Right atrium auricular region (tissue), 2 donors: ENCODE data around the gene SIDT2. TPM values are rescaled to one million over a fixed set of nuclear protein-coding genes. Genes with fewer than 3 reads are reported as not detected.

Experiments used
- DNase-seq: peaks from one replicate; pipeline ENCODE4 v3.0.0-alpha.2; 2019; ENCODE audit warnings: low spot score
- H3K27ac ChIP-seq, 2 donors: fragments of 200-600 bp; sonication (generic); 1 replicate in 1 of 2; 2 replicates in 1 of 2; pipeline ENCODE4 v1.5.1; 2016 to 2019
- H3K27me3 ChIP-seq, 2 donors: fragments of 200-600 bp; sonication (generic); one replicate each; pipeline versions ENCODE4 v1.5.1 to v1.6.0; 2017 to 2019
- H3K36me3 ChIP-seq: fragments of 200-600 bp; sonication (generic); one replicate; pipeline ENCODE4 v1.5.1; 2016
- H3K4me1 ChIP-seq, 2 donors: fragments of 200-600 bp; sonication (generic); one replicate each; pipeline versions ENCODE4 v1.5.1 to v1.6.0; 2017 to 2019
- H3K4me3 ChIP-seq, 2 donors: fragments of 200-600 bp; sonication (generic); 1 replicate in 1 of 2; 2 replicates in 1 of 2; pipeline ENCODE4 v1.5.1; 2017 to 2019; ENCODE audit warnings: mild to moderate bottlenecking in 1 of 2, moderate library complexity in 1 of 2
- H3K9me3 ChIP-seq, 2 donors: fragments of 200-600 bp; sonication (generic); one replicate each; pipeline ENCODE4 v1.5.1; 2019
- total RNA-seq, 2 donors: library from RNA; depleted of rRNA; stranded (reverse); fragments of >200 nt; gene quantifications; one replicate each; pipeline ENCODE4 v1.1.0, GENCODE V29; 2016
- TF ChIP-seq, protein P1 (sequence below), 2 donors: fragments of 200-600 bp; sonication (generic); IDR thresholded peaks; one replicate each; pipeline ENCODE4 v1.5.1; 2019; ENCODE audit warnings: antibody characterized with exemption in 2 of 2

Gene SIDT2
- total RNA-seq, 2 donors from 2014 or later = 19.1 to 33.0 TPM

DNA sequence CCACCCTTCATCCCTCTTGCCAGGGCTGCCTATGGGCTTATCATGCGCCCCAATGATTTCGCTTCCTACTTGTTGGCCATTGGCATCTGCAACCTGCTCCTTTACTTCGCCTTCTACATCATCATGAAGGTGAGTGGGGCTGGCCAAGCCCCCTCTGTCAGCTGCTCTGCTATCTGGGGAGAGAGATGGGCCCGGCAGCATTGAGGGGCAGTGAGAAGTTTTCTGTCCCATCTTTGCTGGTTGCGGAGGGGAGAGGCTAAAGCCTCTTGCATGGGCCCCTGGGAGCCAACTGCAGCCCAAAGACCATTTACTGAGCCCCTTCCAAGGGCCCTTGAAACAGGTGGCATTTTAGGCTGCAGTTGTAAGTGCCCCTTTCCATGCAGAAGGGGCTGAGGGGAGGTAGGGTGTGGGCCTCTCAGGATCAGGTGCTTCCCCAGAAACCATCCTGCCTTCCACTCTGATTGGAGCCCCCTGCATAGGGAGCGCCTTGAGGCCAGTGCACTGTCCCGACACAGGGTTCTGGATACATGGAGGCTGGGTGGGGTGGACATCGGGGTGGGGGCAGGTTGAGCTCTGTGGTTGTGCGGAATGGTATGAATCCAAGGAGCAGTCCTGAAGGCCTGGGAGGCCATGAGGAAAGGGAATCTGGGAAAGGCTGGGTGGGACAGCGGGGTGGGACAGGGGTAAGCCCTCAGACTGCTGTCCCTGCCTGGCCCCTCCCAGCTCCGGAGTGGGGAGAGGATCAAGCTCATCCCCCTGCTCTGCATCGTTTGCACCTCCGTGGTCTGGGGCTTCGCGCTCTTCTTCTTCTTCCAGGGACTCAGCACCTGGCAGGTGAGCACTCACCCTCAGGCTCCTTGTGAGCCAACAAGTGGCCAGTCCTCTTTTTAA, 14.8 kb downstream of the SIDT2 start:
- H3K4me3 ChIP-seq = no peak overlapping the region
- no peak for DNase-seq
- peaks cover 0 to 13% of the 10 kb centered on the region in 2 donors for H3K4me1 ChIP-seq
- H3K27ac ChIP-seq = no peak overlapping the region
- H3K36me3 ChIP-seq = peaks cover 66% of the 10 kb centered on the region
- TF ChIP-seq, protein P1, sequence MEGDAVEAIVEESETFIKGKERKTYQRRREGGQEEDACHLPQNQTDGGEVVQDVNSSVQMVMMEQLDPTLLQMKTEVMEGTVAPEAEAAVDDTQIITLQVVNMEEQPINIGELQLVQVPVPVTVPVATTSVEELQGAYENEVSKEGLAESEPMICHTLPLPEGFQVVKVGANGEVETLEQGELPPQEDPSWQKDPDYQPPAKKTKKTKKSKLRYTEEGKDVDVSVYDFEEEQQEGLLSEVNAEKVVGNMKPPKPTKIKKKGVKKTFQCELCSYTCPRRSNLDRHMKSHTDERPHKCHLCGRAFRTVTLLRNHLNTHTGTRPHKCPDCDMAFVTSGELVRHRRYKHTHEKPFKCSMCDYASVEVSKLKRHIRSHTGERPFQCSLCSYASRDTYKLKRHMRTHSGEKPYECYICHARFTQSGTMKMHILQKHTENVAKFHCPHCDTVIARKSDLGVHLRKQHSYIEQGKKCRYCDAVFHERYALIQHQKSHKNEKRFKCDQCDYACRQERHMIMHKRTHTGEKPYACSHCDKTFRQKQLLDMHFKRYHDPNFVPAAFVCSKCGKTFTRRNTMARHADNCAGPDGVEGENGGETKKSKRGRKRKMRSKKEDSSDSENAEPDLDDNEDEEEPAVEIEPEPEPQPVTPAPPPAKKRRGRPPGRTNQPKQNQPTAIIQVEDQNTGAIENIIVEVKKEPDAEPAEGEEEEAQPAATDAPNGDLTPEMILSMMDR (IDR thresholded peaks at IDR 0.05) = no peak
- H3K27me3 ChIP-seq = no peaks in the 10 kb centered on the region
- no peaks in the 10 kb centered on the region for H3K9me3 ChIP-seq

DNA sequence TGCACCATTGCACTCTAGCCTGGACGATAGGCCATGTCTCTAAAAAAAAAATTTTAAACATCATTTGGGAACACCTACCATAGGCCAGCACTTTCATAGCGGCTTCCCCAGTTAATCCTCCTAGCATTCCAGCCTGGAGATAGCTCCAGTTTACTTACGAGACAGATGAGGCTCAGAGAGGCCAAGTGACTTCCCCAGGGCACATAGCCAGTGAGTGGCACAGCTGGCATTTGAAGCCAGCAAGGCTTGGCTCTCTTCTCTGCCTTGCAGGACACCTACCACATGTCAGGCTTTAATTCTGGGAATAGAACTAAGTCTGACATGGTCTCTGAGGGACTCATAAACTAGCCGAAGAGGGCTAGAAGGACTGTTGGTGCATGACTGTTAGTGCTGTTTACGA, 15.7 kb downstream of the SIDT2 start:
- H3K27me3 ChIP-seq = no peaks in the 10 kb centered on the region
- H3K9me3 ChIP-seq = no peaks in the 10 kb centered on the region
- H3K4me1 ChIP-seq = peaks cover 0 to 22% of the 10 kb centered on the region in 2 donors
- no peak for DNase-seq
- TF ChIP-seq, protein P1 (IDR thresholded peaks at IDR 0.05) = no peak
- H3K36me3 ChIP-seq = peaks cover 57% of the 10 kb centered on the region
- no peak overlapping the region for H3K4me3 ChIP-seq
- H3K27ac ChIP-seq = no peak overlapping the region

DNA sequence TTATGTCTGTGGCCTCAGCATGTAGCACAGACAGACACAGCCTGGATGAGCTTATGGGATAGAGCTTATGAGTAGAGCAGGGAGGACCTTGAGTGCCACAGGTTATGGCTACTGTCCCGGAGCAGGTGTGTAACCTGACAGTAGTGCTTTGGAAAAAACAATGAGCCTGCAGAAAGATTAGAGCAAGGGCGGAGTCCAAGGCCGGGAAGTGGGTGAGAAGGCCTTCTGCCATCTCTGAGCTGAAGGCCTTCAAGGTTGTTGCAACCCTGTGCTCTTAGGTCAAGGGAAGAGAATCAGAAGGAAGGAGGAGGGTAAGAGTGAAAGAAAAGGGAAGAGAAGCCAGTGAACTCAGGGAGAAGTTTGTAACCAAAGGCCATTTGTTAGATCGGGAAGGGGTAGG, 16.7 kb downstream of the SIDT2 start:
- Histone ChIP-seq H3K4me3 (no peak overlapping the region), H3K9me3 (no peaks in the 10 kb centered on the region), H3K27ac (no peak overlapping the region), H3K36me3 (peaks cover 51% of the 10 kb centered on the region), H3K4me1 (peaks cover 0 to 31% of the 10 kb centered on the region in 2 donors), H3K27me3 (no peaks in the 10 kb centered on the region)
- DNase-seq = no peak
- TF ChIP-seq, protein P1 (IDR thresholded peaks at IDR 0.05) = no peak

DNA sequence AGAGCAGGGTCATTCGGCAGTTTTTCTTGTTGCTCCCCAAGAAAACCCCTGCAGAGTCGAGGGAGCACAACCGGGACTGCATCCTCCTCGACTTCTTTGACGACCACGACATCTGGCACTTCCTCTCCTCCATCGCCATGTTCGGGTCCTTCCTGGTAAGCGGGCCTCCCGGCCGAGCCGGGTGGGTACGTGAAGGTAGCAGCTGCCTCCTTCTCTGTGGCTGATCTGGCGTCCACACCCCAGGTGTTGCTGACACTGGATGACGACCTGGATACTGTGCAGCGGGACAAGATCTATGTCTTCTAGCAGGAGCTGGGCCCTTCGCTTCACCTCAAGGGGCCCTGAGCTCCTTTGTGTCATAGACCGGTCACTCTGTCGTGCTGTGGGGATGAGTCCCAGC, 17.2 kb downstream of the SIDT2 start:
- H3K9me3 ChIP-seq = no peaks in the 10 kb centered on the region
- peaks cover 51% of the 10 kb centered on the region for H3K36me3 ChIP-seq
- H3K4me3 ChIP-seq = no peak overlapping the region
- no peak for DNase-seq
- peaks cover 0 to 35% of the 10 kb centered on the region in 2 donors for H3K4me1 ChIP-seq
- no peaks in the 10 kb centered on the region for H3K27me3 ChIP-seq
- TF ChIP-seq, protein P1 (IDR thresholded peaks at IDR 0.05) = no peak
- no peak overlapping the region for H3K27ac ChIP-seq

DNA sequence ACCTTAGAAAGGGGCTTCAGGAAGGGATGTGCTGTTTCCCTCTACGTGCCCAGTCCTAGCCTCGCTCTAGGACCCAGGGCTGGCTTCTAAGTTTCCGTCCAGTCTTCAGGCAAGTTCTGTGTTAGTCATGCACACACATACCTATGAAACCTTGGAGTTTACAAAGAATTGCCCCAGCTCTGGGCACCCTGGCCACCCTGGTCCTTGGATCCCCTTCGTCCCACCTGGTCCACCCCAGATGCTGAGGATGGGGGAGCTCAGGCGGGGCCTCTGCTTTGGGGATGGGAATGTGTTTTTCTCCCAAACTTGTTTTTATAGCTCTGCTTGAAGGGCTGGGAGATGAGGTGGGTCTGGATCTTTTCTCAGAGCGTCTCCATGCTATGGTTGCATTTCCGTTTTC, 18.5 kb downstream of the SIDT2 start:
- peak overlapping the region; percentile 86 to 88 for H3K27ac ChIP-seq
- TF ChIP-seq, protein P1 (IDR thresholded peaks at IDR 0.05) = no peak
- H3K9me3 ChIP-seq = no peaks in the 10 kb centered on the region
- no peaks in the 10 kb centered on the region for H3K27me3 ChIP-seq
- no peak for DNase-seq
- no peak overlapping the region for H3K4me3 ChIP-seq
- peaks cover 0 to 44% of the 10 kb centered on the region in 2 donors for H3K4me1 ChIP-seq
- H3K36me3 ChIP-seq = peaks cover 55% of the 10 kb centered on the region
